Measurements from ENCODE around the gene HIVEP1.

Gene HIVEP1

GRCh38 chr6:11965499-11965898, 46.6 kb upstream of the HIVEP1 start:
- Histone ChIP-seq H3K4me3 (ENCODE audit: low read depth, low read length) (no peak overlapping the region), H3K4me1 (ENCODE audit: control insufficient read depth, insufficient read depth, low read length) (no peaks in the 10 kb centered on the region), H3K9me3 (ENCODE audit: control insufficient read depth, insufficient read depth, low read depth, low read length) (no peaks in the 10 kb centered on the region), H3K36me3 (ENCODE audit: control insufficient read depth in 2 of 2, insufficient read depth in 1 of 2, low read length in 2 of 2) (no peaks in the 10 kb centered on the region), H3K27ac (ENCODE audit: extremely low read depth, low read depth, low read length) (no peak overlapping the region)
- ChIA-PET POLR2A (no interaction called here), CTCF (interaction anchor here (0.7 kb wide), 2 partner anchors 18 to 638 kb away, joined by 3 read pairs; no protein-coding TSS in a partner anchor)
- TF ChIP-seq ZNF132 (tag by site-specific recombination; IDR thresholded peaks at IDR 0.05; ENCODE audit: borderline replicate concordance) (no peak), ZNF548 (tag by site-specific recombination; IDR thresholded peaks at IDR 0.05) (no peak), HOXA7 (CRISPR knock-in tag; IDR thresholded peaks at IDR 0.05; ENCODE audit: borderline replicate concordance) (no peak), KLF16 (tag by site-specific recombination; IDR thresholded peaks at IDR 0.05) (no peak), GFI1B (tag by site-specific recombination; IDR thresholded peaks at IDR 0.05) (no peak), ZNF501 (tag by site-specific recombination; IDR thresholded peaks at IDR 0.05) (no peak), PRDM6 (tag by site-specific recombination; IDR thresholded peaks at IDR 0.05) (no peak), PRDM4 (tag by site-specific recombination; IDR thresholded peaks at IDR 0.05) (no peak), HIC1 (tag by site-specific recombination; IDR thresholded peaks at IDR 0.05) (no peak), ZNF449 (tag by site-specific recombination; IDR thresholded peaks at IDR 0.05) (no peak), ZSCAN30 (tag by site-specific recombination; IDR thresholded peaks at IDR 0.05) (no peak), HOXD13 (CRISPR knock-in tag; IDR thresholded peaks at IDR 0.05; ENCODE audit: borderline replicate concordance) (no peak), WT1 (tag by site-specific recombination; IDR thresholded peaks at IDR 0.05) (no peak), ELK4 (IDR thresholded peaks at IDR 0.05; ENCODE audit: borderline replicate concordance, low read depth, low read length) (no peak), ZNF555 (tag by site-specific recombination; conservative IDR thresholded peaks at IDR 0.05) (no peak), ZNF571 (tag by site-specific recombination; IDR thresholded peaks at IDR 0.05) (no peak), ZNF639 (tag by site-specific recombination; IDR thresholded peaks at IDR 0.05) (no peak), ZNF626 (tag by site-specific recombination; IDR thresholded peaks at IDR 0.05) (no peak), ZNF140 (tag by site-specific recombination; IDR thresholded peaks at IDR 0.05) (no peak), GLIS2 (tag by site-specific recombination; IDR thresholded peaks at IDR 0.05) (no peak)

Data from HEK293 (cell line).